ENCODE measurements around the gene TEX52.

GRCh38 chr12:2826036-2826435, 30.8 kb downstream of the TEX52 start:
- no peak for TF ChIP-seq POLR2A (IDR thresholded peaks at IDR 0.05; ENCODE audit: low read length)
- no peak for TF ChIP-seq GATA1 (IDR thresholded peaks at IDR 0.05; ENCODE audit: low read depth, low read length)

All from erythroblast (primary cell).